Mucosa of descending colon (tissue), 3 donors: ENCODE measurements around the gene ABLIM2. TPM values are rescaled to one million over a fixed set of nuclear protein-coding genes. Genes with fewer than 3 reads are reported as not detected.

Experiments
- ATAC-seq: fragments of 200-7000 bp; cut with Tn5 transposase; one replicate; pipeline ENCODE4 v1.9.1; 2020; ENCODE audit warnings: mild to moderate bottlenecking, moderate library complexity
- DNase-seq, 3 donors: peaks; one replicate each; pipeline ENCODE4 v3.0.0-alpha.2; 2020
- H3K36me3 ChIP-seq: fragments of 200-600 bp; one replicate; pipeline ENCODE4 v1.8.0; 2021; ENCODE audit warnings: low read depth, mild to moderate bottlenecking
- H3K4me1 ChIP-seq: fragments of 200-600 bp; one replicate; pipeline ENCODE4 v1.8.0; 2021; ENCODE audit warnings: low read depth, mild to moderate bottlenecking
- H3K4me3 ChIP-seq: fragments of 200-600 bp; one replicate; pipeline ENCODE4 v1.8.0; 2021; ENCODE audit warnings: mild to moderate bottlenecking
- H3K9me3 ChIP-seq: fragments of 200-600 bp; one replicate; pipeline ENCODE4 v1.8.0; 2021; ENCODE audit warnings: mild to moderate bottlenecking
- intact Hi-C, 2 donors: fragments of 100-400 bp; cut with DNase I in 1 of 2; cut with micrococcal nuclease in 1 of 2; formaldehyde crosslinking; loops; one replicate each; pipeline versions ENCODE4 v1.11.0 to v1.11.1; 2022; cut with DNase I, micrococcal nuclease
- total RNA-seq, 3 donors: library from RNA; stranded (reverse); fragmentation: NEBNext Ultra II Directional in 2 of 3; extraction: Animal tissue kit (Norgen Biotek cat#: 25700) in 2 of 3; gene quantifications; one replicate each; pipeline versions ENCODE4 v1.2.1 to v1.2.4, GENCODE V29; 2021 to 2023
- TF ChIP-seq, protein P1 (sequence below): fragments of 200-600 bp; IDR thresholded peaks from one replicate; pipeline ENCODE4 v1.8.0; 2022; ENCODE audit warnings: antibody characterized with exemption, mild to moderate bottlenecking
- donor health status: DM: no; HTN: no; CAD: no; lungs with moderate emphysema.
- donor health status: DM: no; HTN: no; CAD: no.
- donor health status: DM: no; HTN: yes; CAD: no.

The ABLIM2 gene
- total RNA-seq, 3 donors from 2014 or later = 15.0 to 15.8 (median 15.5) TPM

DNA sequence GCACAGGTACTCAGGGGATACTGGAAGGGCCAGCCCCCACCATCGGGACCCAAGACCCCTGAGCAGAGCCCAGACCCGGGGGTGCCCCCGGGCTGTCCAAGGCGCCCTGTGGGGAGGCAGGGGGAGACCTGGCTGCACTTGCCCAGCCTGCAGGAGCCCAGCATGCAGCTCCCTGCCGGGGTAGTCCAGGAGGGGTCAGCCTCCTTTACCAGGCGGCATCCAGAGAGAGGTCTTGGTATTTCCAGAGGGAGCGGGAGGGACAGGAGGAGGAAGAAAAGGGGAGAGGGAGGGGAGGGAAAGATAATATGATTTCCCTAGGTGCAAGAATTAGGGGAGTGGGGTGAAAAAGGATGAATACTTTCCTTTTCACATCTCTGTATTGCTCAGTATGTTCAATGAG lies 97.5 kb downstream of the ABLIM2 start:
- intact Hi-C loops = no loop called here
- ATAC-seq = no peak
- TF ChIP-seq, protein P1, sequence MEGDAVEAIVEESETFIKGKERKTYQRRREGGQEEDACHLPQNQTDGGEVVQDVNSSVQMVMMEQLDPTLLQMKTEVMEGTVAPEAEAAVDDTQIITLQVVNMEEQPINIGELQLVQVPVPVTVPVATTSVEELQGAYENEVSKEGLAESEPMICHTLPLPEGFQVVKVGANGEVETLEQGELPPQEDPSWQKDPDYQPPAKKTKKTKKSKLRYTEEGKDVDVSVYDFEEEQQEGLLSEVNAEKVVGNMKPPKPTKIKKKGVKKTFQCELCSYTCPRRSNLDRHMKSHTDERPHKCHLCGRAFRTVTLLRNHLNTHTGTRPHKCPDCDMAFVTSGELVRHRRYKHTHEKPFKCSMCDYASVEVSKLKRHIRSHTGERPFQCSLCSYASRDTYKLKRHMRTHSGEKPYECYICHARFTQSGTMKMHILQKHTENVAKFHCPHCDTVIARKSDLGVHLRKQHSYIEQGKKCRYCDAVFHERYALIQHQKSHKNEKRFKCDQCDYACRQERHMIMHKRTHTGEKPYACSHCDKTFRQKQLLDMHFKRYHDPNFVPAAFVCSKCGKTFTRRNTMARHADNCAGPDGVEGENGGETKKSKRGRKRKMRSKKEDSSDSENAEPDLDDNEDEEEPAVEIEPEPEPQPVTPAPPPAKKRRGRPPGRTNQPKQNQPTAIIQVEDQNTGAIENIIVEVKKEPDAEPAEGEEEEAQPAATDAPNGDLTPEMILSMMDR = no peak
- no peaks in the 10 kb centered on the region for H3K36me3 ChIP-seq
- no peak for DNase-seq
- no peak overlapping the region for H3K4me3 ChIP-seq
- H3K9me3 ChIP-seq = peaks cover 27% of the 10 kb centered on the region
- H3K4me1 ChIP-seq = no peaks in the 10 kb centered on the region

DNA sequence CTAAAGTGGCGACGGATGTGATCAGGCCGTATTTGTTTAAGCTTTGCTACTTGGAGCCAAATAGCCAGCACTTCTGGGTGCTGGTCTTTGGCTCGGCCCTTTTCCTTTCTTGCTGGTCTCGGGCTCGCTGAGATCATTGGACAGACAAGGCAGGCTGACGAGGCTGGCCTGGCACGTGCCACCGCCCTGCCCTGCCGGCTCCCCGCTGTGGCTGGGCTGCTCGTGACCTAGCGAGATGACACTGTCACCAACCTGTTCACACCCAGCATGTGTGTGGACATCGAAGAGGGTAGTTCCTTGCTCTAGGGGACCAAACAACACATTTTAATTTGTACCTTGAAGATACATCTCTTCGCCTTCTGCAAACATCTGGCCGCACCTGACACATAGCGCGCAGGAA lies 98.0 kb downstream of the ABLIM2 start:
- Histone ChIP-seq H3K4me1 (no peaks in the 10 kb centered on the region), H3K9me3 (peaks cover 27% of the 10 kb centered on the region), H3K4me3 (no peak overlapping the region), H3K36me3 (no peaks in the 10 kb centered on the region)
- intact Hi-C loops = no loop called here
- TF ChIP-seq, protein P1 = no peak
- ATAC-seq (no peak), DNase-seq (no peak)

DNA sequence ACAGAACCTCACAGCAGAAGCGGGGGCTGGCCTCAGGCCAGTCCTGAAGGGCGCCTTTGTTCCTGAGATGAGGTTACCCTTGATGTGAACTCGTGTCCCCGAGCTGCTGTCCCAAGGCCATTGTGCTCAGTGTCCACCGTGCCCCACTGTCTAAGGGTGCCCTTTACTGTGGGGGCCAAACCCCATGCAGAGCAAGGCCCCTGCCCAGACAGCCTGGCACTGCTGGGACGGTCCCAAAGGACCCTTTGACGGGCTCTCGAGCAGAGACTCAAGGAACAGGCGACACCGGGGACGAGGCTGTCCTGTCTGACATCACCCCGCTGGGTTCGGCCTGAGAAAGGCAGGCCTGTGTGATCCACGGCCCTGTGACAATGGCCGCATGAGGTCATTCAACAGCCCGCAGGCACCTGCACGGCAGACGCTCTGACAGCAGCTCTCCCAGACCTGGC lies 100.6 kb downstream of the ABLIM2 start:
- TF ChIP-seq, protein P1 = no peak
- ATAC-seq (no peak), DNase-seq (no peak)
- Histone ChIP-seq H3K4me1 (no peaks in the 10 kb centered on the region), H3K9me3 (peaks cover 6% of the 10 kb centered on the region), H3K36me3 (no peaks in the 10 kb centered on the region), H3K4me3 (no peak overlapping the region)
- intact Hi-C loops = no loop called here

DNA sequence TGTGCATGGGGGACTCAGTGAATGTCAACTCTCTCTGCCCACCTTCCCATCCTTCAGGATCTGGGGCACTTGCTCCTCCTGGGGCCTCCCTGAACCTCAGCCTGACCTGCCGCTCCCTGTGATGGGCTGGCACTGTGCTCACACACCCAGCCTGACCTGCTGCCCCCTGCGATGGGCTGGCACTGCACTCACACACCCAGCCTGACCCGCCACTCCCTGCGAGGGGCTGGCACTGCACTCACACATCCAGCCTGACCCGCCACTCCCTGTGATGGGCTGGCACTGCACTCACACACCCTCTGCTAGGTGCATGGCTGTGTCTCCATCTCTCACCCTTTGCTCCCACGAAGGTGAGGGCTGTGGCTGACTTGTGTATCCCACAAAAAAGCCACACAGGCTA lies 103.4 kb downstream of the ABLIM2 start:
- Histone ChIP-seq H3K4me1 (peaks cover 4% of the 10 kb centered on the region), H3K4me3 (no peak overlapping the region), H3K36me3 (no peaks in the 10 kb centered on the region), H3K9me3 (peaks cover 5% of the 10 kb centered on the region)
- intact Hi-C loops = no loop called here
- ATAC-seq = peak; percentile 74
- DNase-seq = peak in 1 of 3 donors; percentile 48
- TF ChIP-seq, protein P1 = no peak

DNA sequence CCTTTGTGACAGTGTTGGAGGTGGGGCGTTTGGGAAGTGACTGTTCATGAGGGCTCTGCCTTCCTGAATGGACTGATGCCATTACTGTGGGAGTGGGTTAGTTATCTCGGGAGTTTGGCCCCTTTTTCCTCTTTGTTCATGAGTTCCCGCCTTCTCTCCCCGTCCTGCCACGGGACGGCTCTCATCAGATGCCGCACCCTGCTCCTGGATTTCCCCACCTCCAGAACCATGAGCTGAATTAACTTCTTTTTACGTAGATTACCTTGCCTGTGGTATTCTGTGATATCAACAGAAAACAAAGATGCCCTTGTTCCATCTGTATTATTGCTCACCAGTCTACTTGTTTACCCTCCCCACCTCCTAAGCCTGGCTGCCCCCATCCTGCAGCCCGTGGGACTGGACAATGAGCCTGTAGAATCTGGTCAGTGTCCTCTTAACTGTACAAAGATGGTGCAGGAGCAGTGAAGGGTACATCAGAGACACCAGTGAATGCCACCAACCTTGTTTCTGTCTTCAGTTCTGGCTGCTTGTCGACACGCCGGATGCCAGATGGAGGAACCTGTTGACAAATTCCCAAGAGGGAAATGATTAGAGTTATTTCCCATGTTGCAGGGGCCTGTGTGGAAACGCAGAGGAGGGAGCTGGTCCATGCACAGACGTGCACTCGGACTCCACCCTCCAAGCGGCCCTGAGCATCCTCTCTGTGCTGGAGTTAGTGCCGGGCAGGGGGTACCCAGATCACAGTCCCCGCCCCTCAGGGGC lies 104.7 kb downstream of the ABLIM2 start:
- no peaks in the 10 kb centered on the region for H3K36me3 ChIP-seq
- DNase-seq (no peak), ATAC-seq (no peak)
- peaks cover 4% of the 10 kb centered on the region for H3K4me1 ChIP-seq
- peaks cover 5% of the 10 kb centered on the region for H3K9me3 ChIP-seq
- TF ChIP-seq, protein P1 = no peak
- H3K4me3 ChIP-seq = no peak overlapping the region
- intact Hi-C loops = no loop called here
